HCT116 (cell line): ENCODE results near the gene CUBN. TPM values are rescaled to one million over a fixed set of nuclear protein-coding genes. Genes with fewer than 3 reads are reported as not detected.

Source experiments
- ATAC-seq: fragments of 200-7000 bp; cut with Tn5 transposase; 2 replicates; pipeline ENCODE4 v1.9.1; 2020; ENCODE audit warnings: mild to moderate bottlenecking, moderate library complexity
- BruUV-seq: library from RNA; stranded (reverse); fragments of 400-500 nt; replicated peaks from 2 replicates; lab custom pipeline; 2021; lab: Mats Ljungman, UMichigan
- CTCF ChIA-PET: fragments of 300-600 bp; sonication (Branson Sonifier 250); formaldehyde crosslinking; loops from one replicate; lab custom pipeline; 2021; ENCODE audit warnings: antibody characterized with exemption; lab: Charles Lee
- POLR2A ChIA-PET: fragments of 300-600, 350-600 bp; sonication (Branson Sonifier 250); formaldehyde crosslinking; loops from one replicate; lab custom pipeline; 2021; ENCODE audit warnings: antibody characterized with exemption; lab: Charles Lee
- RAD21 ChIA-PET, 2 experiments: fragments of 300-600 bp; sonication (Branson Sonifier 250); formaldehyde crosslinking; loops; one replicate each; lab custom pipeline; 2023; ENCODE audit warnings: low total read pairs in 2 of 2; ENCODE audit not compliant: uncharacterized antibody in 2 of 2, unreplicated experiment in 2 of 2, low non-redundant PET in 1 of 2; lab: Charles Lee
- DNase-seq: peaks from one replicate; pipeline ENCODE4 v3.0.0-alpha.2; 2010; ENCODE audit warnings: low read depth, low spot score
- H2AFZ ChIP-seq: fragments of 200-600 bp; shearing (Covaris generic), sonication (generic); 2 replicates; pipeline ENCODE4 v1.6.1; 2017; ENCODE audit warnings: low read depth, mixed run types, mixed read lengths, antibody characterized with exemption, low read length; ENCODE audit not compliant: poor library complexity, severe bottlenecking
- H3K27ac ChIP-seq: 2 replicates; pipeline ENCODE4 v1.5.1; 2012; ENCODE audit warnings: low read depth, low read length
- H3K27me3 ChIP-seq: fragments of 200-600 bp; sonication (generic); 2 replicates; pipeline ENCODE4 v1.6.1; 2016; ENCODE audit warnings: mixed run types, low read length, mixed read lengths; ENCODE audit not compliant: insufficient read depth
- H3K36me3 ChIP-seq, 2 experiments: fragments of 200-500 bp in 1 of 2; fragments of 200-600 bp in 1 of 2; sonication (Bioruptor generic) in 1 of 2; sonication (generic) in 1 of 2; 2 replicates each; pipeline versions ENCODE4 v1.5.1 to v1.6.1; 2014 to 2016; ENCODE audit warnings: low read length in 2 of 2, inconsistent platforms in 1 of 2, mixed read lengths in 1 of 2, mixed run types in 1 of 2; ENCODE audit not compliant: insufficient read depth in 2 of 2, control insufficient read depth in 1 of 2
- H3K4me1 ChIP-seq, 2 experiments: fragments of 200-600 bp in 1 of 2; sonication (generic) in 1 of 2; 2 replicates each; pipeline versions ENCODE4 v1.5.1 to v1.6.1; 2012 to 2017; ENCODE audit warnings: low read length in 2 of 2, inconsistent platforms in 1 of 2, mild to moderate bottlenecking in 1 of 2, mixed read lengths in 1 of 2, mixed run types in 1 of 2, moderate library complexity in 1 of 2; ENCODE audit not compliant: insufficient read depth in 2 of 2, control insufficient read depth in 1 of 2
- H3K4me2 ChIP-seq: fragments of 200-600 bp; sonication (generic); 2 replicates; pipeline ENCODE4 v1.6.1; 2017; ENCODE audit warnings: mixed run types, low read length, mixed read lengths
- H3K4me3 ChIP-seq, 2 experiments: fragments of 200-600 bp in 1 of 2; sonication (generic) in 1 of 2; replicated peaks in 1 of 2; 2 replicates each; pipeline ENCODE4 v1.5.1; 2011 to 2016; ENCODE audit warnings: low read length in 2 of 2, control low read depth in 1 of 2, low read depth in 1 of 2, mild to moderate bottlenecking in 1 of 2, mixed read lengths in 1 of 2, mixed run types in 1 of 2
- H3K79me2 ChIP-seq: fragments of 200-600 bp; sonication (generic); 2 replicates; pipeline ENCODE4 v1.6.1; 2017; ENCODE audit warnings: mild to moderate bottlenecking, mixed run types, low read length, moderate library complexity, mixed read lengths; ENCODE audit not compliant: insufficient read depth
- H3K9ac ChIP-seq: fragments of 200-600 bp; sonication (generic); 2 replicates; pipeline ENCODE4 v1.6.1; 2016; ENCODE audit warnings: low read length, mixed read lengths
- H3K9me2 ChIP-seq: fragments of 200-600 bp; sonication (generic), shearing (Covaris generic); 2 replicates; pipeline ENCODE4 v1.6.1; 2017; ENCODE audit warnings: mixed run types, mild to moderate bottlenecking, moderate library complexity; ENCODE audit not compliant: insufficient read depth
- H3K9me3 ChIP-seq, 2 experiments: fragments of 200-500 bp in 1 of 2; fragments of 200-600 bp in 1 of 2; sonication (Bioruptor generic) in 1 of 2; sonication (generic) in 1 of 2; 2 replicates each; pipeline ENCODE4 v1.6.1; 2014 to 2017; ENCODE audit warnings: low read length in 2 of 2, mixed read lengths in 2 of 2, inconsistent platforms in 1 of 2, low read depth in 1 of 2, mild to moderate bottlenecking in 1 of 2, mixed run types in 1 of 2, moderate library complexity in 1 of 2; ENCODE audit not compliant: control insufficient read depth in 1 of 2, insufficient read depth in 1 of 2
- H4K20me1 ChIP-seq: fragments of 200-600 bp; sonication (generic), shearing (Covaris generic); 2 replicates; pipeline ENCODE4 v1.6.1; 2017; ENCODE audit warnings: mixed run types, mild to moderate bottlenecking, moderate library complexity; ENCODE audit not compliant: insufficient read depth
- CBX3 ChIP-seq: IDR thresholded peaks from 2 replicates; pipeline ENCODE4 v1.6.1; 2012; ENCODE audit warnings: low read depth
- ELF1 ChIP-seq: IDR thresholded peaks from 2 replicates; pipeline ENCODE4 v1.6.1; 2012; ENCODE audit warnings: low read depth, borderline replicate concordance
- EZH2 ChIP-seq: fragments of 200-600 bp; sonication (generic); IDR thresholded peaks from 2 replicates; pipeline ENCODE4 v1.6.1; 2017; ENCODE audit warnings: antibody characterized with exemption, mixed run types
- EZH2phosphoT487 ChIP-seq: fragments of 200-600 bp; IDR thresholded peaks from 2 replicates; pipeline ENCODE4 v1.6.1; 2018; ENCODE audit warnings: antibody characterized with exemption, borderline replicate concordance
- POLR2AphosphoS5 ChIP-seq: IDR thresholded peaks from 2 replicates; pipeline ENCODE4 v1.6.1; 2011; ENCODE audit warnings: mild to moderate bottlenecking, low read depth, low read length, moderate library complexity
- SP1 ChIP-seq: IDR thresholded peaks from 2 replicates; pipeline ENCODE4 v1.6.1; 2012; ENCODE audit warnings: low read depth
- SRF ChIP-seq: IDR thresholded peaks from 2 replicates; pipeline ENCODE4 v1.6.1; 2012; ENCODE audit warnings: low read depth
- TCF7L2 ChIP-seq: IDR thresholded peaks from 2 replicates; pipeline ENCODE4 v1.7.0; 2011; ENCODE audit warnings: borderline replicate concordance, inconsistent platforms; ENCODE audit not compliant: insufficient read depth, insufficient read length; ENCODE audit errors: extremely low read depth
- YY1 ChIP-seq: IDR thresholded peaks from 2 replicates; pipeline ENCODE4 v1.6.1; 2011; ENCODE audit warnings: low read length, low read depth, moderate library complexity, mild to moderate bottlenecking; ENCODE audit not compliant: insufficient replicate concordance; ENCODE audit errors: extremely low read depth
- intact Hi-C: fragments of 100-400 bp; cut with micrococcal nuclease; formaldehyde crosslinking; loops from 2 replicates; pipeline ENCODE4 v1.10.0; 2022
- total RNA-seq: library from RNA; stranded (reverse); gene quantifications from one replicate; pipeline ENCODE4 v1.2.1, GENCODE V29; 2021; ENCODE audit not compliant: unreplicated experiment
- TF ChIP-seq, protein P1 (sequence below), 3 experiments: fragments of 200-600 bp in 1 of 3; sonication (generic) in 1 of 3; IDR thresholded peaks in 2 of 3; conservative IDR thresholded peaks in 1 of 3; 2 replicates each; pipeline ENCODE4 v1.5.1; 2012 to 2017; ENCODE audit warnings: low read depth in 2 of 3, low read length in 2 of 3, antibody characterized with exemption in 1 of 3, borderline replicate concordance in 1 of 3, control low read depth in 1 of 3, mild to moderate bottlenecking in 1 of 3, mixed read lengths in 1 of 3, mixed run types in 1 of 3, moderate library complexity in 1 of 3; ENCODE audit not compliant: insufficient read depth in 1 of 3
- TF ChIP-seq, protein P2 (sequence below): IDR thresholded peaks from 2 replicates; pipeline ENCODE4 v1.6.1; 2012
- TF ChIP-seq, protein P3 (sequence below): IDR thresholded peaks from 2 replicates; pipeline ENCODE4 v1.6.1; 2012; ENCODE audit warnings: low read depth
- TF ChIP-seq, protein P4 (sequence below): IDR thresholded peaks from 2 replicates; pipeline ENCODE4 v1.6.1; 2012

CUBN gene
- total RNA-seq, 1 experiment from 2014 or later: 1.2 TPM

DNA sequence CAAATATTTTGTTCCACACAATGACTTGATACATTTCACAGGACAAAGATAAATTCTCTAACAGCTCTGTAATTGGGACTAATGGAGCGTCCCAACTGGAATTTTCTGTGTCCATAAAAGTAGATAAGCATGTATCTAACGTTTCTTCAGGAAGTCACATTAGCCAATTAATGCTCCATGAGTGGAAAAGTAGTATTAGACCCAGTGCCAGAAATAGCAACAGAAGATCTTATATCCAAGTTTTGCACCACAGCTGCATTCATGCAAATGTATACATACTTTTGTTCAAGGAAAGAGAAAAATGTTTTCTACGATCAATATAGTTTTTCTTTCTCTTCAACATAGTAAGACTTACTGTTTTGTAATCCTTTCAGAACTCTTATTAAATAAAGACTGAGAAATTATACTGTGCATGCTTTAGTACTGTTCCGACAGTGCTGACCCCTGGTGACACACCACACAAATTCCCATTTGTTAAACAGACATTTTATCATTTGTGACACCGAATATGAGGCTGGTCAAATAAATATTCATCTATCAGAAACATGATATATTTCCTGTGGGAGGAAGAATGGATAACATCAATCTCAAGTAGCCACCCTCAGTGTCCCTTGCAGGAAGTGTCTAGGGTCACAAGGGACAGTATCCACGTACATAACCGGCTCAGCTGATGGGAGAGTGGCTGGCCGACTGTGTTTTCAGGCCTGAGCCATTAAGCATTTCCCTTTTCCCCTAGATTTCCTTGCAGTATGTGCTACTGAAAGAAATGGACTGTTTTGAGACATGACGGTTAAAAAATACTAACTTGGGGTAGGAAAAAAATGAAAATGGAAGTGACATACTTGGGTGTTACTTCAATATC is 210.3 kb downstream of the CUBN start:
- H3K27ac ChIP-seq: no peak overlapping the region
- ATAC-seq (no peak), DNase-seq (no peak)
- no peaks in the 10 kb centered on the region for H3K9me3 ChIP-seq
- no peaks in the 10 kb centered on the region for H3K4me1 ChIP-seq
- no peaks in the 10 kb centered on the region for H3K27me3 ChIP-seq
- no peak overlapping the region for H3K4me3 ChIP-seq
- no peak overlapping the region for H3K4me2 ChIP-seq
- H3K36me3 ChIP-seq: no peaks in the 10 kb centered on the region
- intact Hi-C loops: no loop called here
- H2AFZ ChIP-seq: no peak overlapping the region
- H3K79me2 ChIP-seq: no peaks in the 10 kb centered on the region
- no peaks in the 10 kb centered on the region for H4K20me1 ChIP-seq
- no peaks in the 10 kb centered on the region for H3K9me2 ChIP-seq
- H3K9ac ChIP-seq: no peak overlapping the region
- BruUV-seq: no TSS peak
- ChIA-PET CTCF (no interaction called here), POLR2A (no interaction called here), RAD21 (no interaction called here)
- TF ChIP-seq TCF7L2: no peak
- no peak for TF ChIP-seq SP1
- TF ChIP-seq, protein P1, sequence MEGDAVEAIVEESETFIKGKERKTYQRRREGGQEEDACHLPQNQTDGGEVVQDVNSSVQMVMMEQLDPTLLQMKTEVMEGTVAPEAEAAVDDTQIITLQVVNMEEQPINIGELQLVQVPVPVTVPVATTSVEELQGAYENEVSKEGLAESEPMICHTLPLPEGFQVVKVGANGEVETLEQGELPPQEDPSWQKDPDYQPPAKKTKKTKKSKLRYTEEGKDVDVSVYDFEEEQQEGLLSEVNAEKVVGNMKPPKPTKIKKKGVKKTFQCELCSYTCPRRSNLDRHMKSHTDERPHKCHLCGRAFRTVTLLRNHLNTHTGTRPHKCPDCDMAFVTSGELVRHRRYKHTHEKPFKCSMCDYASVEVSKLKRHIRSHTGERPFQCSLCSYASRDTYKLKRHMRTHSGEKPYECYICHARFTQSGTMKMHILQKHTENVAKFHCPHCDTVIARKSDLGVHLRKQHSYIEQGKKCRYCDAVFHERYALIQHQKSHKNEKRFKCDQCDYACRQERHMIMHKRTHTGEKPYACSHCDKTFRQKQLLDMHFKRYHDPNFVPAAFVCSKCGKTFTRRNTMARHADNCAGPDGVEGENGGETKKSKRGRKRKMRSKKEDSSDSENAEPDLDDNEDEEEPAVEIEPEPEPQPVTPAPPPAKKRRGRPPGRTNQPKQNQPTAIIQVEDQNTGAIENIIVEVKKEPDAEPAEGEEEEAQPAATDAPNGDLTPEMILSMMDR (IDR thresholded peaks at IDR 0.05 in 2 of 3, conservative IDR thresholded peaks at IDR 0.05 in 1 of 3; ENCODE audit: borderline replicate concordance in 1 of 3, insufficient read depth in 1 of 3, low read depth in 2 of 3, low read length in 2 of 3): no peak
- TF ChIP-seq CBX3: no peak
- TF ChIP-seq YY1: no peak
- TF ChIP-seq ELF1: no peak
- TF ChIP-seq, protein P2, sequence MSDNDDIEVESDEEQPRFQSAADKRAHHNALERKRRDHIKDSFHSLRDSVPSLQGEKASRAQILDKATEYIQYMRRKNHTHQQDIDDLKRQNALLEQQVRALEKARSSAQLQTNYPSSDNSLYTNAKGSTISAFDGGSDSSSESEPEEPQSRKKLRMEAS: no peak
- TF ChIP-seq EZH2phosphoT487: no peak
- TF ChIP-seq, protein P3, sequence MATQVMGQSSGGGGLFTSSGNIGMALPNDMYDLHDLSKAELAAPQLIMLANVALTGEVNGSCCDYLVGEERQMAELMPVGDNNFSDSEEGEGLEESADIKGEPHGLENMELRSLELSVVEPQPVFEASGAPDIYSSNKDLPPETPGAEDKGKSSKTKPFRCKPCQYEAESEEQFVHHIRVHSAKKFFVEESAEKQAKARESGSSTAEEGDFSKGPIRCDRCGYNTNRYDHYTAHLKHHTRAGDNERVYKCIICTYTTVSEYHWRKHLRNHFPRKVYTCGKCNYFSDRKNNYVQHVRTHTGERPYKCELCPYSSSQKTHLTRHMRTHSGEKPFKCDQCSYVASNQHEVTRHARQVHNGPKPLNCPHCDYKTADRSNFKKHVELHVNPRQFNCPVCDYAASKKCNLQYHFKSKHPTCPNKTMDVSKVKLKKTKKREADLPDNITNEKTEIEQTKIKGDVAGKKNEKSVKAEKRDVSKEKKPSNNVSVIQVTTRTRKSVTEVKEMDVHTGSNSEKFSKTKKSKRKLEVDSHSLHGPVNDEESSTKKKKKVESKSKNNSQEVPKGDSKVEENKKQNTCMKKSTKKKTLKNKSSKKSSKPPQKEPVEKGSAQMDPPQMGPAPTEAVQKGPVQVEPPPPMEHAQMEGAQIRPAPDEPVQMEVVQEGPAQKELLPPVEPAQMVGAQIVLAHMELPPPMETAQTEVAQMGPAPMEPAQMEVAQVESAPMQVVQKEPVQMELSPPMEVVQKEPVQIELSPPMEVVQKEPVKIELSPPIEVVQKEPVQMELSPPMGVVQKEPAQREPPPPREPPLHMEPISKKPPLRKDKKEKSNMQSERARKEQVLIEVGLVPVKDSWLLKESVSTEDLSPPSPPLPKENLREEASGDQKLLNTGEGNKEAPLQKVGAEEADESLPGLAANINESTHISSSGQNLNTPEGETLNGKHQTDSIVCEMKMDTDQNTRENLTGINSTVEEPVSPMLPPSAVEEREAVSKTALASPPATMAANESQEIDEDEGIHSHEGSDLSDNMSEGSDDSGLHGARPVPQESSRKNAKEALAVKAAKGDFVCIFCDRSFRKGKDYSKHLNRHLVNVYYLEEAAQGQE: no peak
- no peak for TF ChIP-seq EZH2
- no peak for TF ChIP-seq POLR2AphosphoS5
- no peak for TF ChIP-seq SRF
- TF ChIP-seq, protein P4, sequence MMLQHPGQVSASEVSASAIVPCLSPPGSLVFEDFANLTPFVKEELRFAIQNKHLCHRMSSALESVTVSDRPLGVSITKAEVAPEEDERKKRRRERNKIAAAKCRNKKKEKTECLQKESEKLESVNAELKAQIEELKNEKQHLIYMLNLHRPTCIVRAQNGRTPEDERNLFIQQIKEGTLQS: no peak
